Uterus (tissue), 2 donors: ENCODE measurements around the gene DCTD.

Source experiments
- POLR2A ChIP-seq, 2 donors: fragments of 450-650 bp; IDR thresholded peaks; one replicate each; pipeline ENCODE4 v1.6.1; 2016; ENCODE audit warnings: antibody characterized with exemption in 2 of 2, mild to moderate bottlenecking in 1 of 2, moderate library complexity in 1 of 2
- TF ChIP-seq, protein P1 (sequence below), 4 experiments: fragments of 200-600 bp in 2 of 4; fragments of 450-650 bp in 2 of 4; sonication (generic) in 2 of 4; IDR thresholded peaks; one replicate each; pipeline ENCODE4 v1.5.1; 2016 to 2019; ENCODE audit warnings: antibody characterized with exemption in 4 of 4, mild to moderate bottlenecking in 2 of 4, moderate library complexity in 1 of 4

DNA sequence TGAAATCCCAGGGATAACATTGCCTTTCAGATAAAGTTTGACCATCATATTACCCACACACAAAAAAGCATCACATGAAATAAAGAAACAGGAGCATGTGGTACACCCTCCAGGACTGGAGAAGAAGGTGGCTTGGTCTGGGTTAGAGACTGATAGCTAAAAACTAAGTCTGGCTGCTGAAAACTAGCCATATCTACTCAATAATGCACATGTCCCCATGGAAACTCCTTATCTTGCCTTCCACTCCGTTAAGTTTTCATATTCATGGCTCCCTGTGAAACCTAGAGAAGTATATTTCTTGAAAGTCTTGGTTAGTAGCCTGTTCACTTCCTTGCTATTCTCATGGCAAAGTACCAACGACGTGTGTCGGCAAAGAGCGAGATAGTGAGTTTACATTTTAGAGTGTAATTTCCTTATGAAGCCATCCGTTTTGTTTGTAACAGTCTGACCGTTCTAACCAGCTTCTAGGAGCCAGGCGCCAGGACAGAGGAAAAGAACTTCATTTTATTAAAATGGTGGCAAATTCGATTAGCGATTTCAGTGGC lies 6.7 kb upstream of the DCTD start:
- TF ChIP-seq, protein P1, sequence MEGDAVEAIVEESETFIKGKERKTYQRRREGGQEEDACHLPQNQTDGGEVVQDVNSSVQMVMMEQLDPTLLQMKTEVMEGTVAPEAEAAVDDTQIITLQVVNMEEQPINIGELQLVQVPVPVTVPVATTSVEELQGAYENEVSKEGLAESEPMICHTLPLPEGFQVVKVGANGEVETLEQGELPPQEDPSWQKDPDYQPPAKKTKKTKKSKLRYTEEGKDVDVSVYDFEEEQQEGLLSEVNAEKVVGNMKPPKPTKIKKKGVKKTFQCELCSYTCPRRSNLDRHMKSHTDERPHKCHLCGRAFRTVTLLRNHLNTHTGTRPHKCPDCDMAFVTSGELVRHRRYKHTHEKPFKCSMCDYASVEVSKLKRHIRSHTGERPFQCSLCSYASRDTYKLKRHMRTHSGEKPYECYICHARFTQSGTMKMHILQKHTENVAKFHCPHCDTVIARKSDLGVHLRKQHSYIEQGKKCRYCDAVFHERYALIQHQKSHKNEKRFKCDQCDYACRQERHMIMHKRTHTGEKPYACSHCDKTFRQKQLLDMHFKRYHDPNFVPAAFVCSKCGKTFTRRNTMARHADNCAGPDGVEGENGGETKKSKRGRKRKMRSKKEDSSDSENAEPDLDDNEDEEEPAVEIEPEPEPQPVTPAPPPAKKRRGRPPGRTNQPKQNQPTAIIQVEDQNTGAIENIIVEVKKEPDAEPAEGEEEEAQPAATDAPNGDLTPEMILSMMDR (IDR thresholded peaks at IDR 0.05): no peak
- no peak for TF ChIP-seq POLR2A (IDR thresholded peaks at IDR 0.05)
